ENCODE measurements around the gene UQCRQ.
"Not testable (repeated sequence)": the region's sequence is repeated elsewhere in the genome, so short reads cannot be mapped to it uniquely, and the experiment has no call there.

Gene UQCRQ

GRCh38 chr5:132854301-132854700 is 12.1 kb upstream of the UQCRQ start:
- Histone ChIP-seq H3K4me1 (ENCODE audit: insufficient read depth, low read length) (peaks cover 11% of the 10 kb centered on the region), H3K9ac (ENCODE audit: low read depth, low read length) (no peak overlapping the region), H3K27me3 (ENCODE audit: insufficient read depth, low read length) (no peaks in the 10 kb centered on the region), H3K4me3 (ENCODE audit: low read length) (no peak overlapping the region), H3K9me3 (ENCODE audit: insufficient read depth, low read depth, low read length) (no peaks in the 10 kb centered on the region), H3K27ac (ENCODE audit: low read depth, low read length) (no peak overlapping the region), H3K36me3 (ENCODE audit: insufficient read depth, low read length) (no peaks in the 10 kb centered on the region)
- 57% methylated on average over 3 of the region's 3 CpGs for WGBS

GRCh38 chr5:132854992-132855391 is 11.4 kb upstream of the UQCRQ start:
- H3K27me3 ChIP-seq (ENCODE audit: insufficient read depth, low read length); H3K9ac ChIP-seq (ENCODE audit: low read depth, low read length); H3K36me3 ChIP-seq (ENCODE audit: insufficient read depth, low read length); H3K27ac ChIP-seq (ENCODE audit: low read depth, low read length); H3K9me3 ChIP-seq (ENCODE audit: insufficient read depth, low read depth, low read length); H3K4me3 ChIP-seq (ENCODE audit: low read length): not testable (repeated sequence)
- peaks cover 11% of the 10 kb centered on the region for H3K4me1 ChIP-seq (ENCODE audit: insufficient read depth, low read length)
- WGBS = 91% methylated on average over 5 of the region's 5 CpGs

DNA sequence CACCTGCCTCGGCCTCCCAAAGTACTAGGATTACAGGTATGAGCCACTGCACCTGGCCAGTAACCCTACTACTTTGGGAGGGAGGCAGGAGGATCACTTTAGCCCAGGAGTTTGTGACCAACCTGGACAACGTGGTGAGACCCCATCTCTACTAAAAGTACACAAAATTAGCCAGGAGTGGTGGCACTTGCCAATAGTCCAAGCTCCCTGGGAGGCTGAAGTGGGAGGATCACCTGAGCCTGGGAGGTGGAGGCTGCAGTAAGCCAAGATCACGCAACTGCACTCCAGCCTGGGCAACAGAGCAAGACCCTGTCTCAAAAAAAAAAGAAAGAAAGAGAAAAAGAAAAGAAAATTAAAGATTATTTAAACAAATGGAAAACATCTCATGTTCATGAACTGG is 10.4 kb upstream of the UQCRQ start:
- Histone ChIP-seq H3K36me3 (ENCODE audit: insufficient read depth, low read length) (no peaks in the 10 kb centered on the region), H3K9me3 (ENCODE audit: insufficient read depth, low read depth, low read length) (no peaks in the 10 kb centered on the region), H3K27ac (ENCODE audit: low read depth, low read length) (no peak overlapping the region), H3K4me1 (ENCODE audit: insufficient read depth, low read length) (peaks cover 11% of the 10 kb centered on the region), H3K27me3 (ENCODE audit: insufficient read depth, low read length) (no peaks in the 10 kb centered on the region), H3K9ac (ENCODE audit: low read depth, low read length) (no peak overlapping the region), H3K4me3 (ENCODE audit: low read length) (no peak overlapping the region)
- 96% methylated on average over 3 of the region's 3 CpGs for WGBS

DNA sequence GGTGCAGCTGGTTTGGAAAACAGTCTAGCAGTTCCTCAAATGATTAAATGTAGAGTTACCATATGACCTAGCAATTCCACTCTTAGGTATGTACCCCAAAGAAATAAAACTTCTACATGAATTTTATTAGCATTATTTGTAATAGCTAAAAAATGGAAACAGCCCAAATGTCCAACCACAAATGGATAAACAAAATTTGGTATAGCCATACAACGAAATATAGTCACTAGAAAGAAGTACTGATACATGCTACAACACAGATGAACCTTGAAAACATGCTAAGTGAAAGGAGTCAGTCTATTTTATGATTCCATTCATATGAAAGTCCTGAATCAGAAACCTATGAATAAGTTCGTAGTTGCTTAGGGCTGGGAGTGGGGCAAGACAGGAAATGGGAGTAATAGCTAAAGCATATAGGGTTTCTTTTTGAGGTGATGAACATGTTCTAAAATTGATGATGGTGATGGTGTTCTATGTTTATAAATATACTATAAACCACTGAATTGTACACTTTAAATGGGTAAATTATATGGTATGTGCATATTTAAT is 6.5 kb upstream of the UQCRQ start:
- H3K4me1 ChIP-seq (ENCODE audit: insufficient read depth, low read length) = no peaks in the 10 kb centered on the region; the same call in 1 of the 2 replicates
- H3K27me3 ChIP-seq (ENCODE audit: insufficient read depth, low read length) = no peaks in the 10 kb centered on the region; the same call in 1 of the 2 replicates
- no peak overlapping the region for H3K27ac ChIP-seq (ENCODE audit: low read depth, low read length)
- H3K36me3 ChIP-seq (ENCODE audit: insufficient read depth, low read length) = no peaks in the 10 kb centered on the region
- H3K9me3 ChIP-seq (ENCODE audit: insufficient read depth, low read depth, low read length) = no peaks in the 10 kb centered on the region
- no peak overlapping the region for H3K4me3 ChIP-seq (ENCODE audit: low read length)
- no peak overlapping the region for H3K9ac ChIP-seq (ENCODE audit: low read depth, low read length)
- WGBS = 89% methylated on average over 2 of the region's 2 CpGs

DNA sequence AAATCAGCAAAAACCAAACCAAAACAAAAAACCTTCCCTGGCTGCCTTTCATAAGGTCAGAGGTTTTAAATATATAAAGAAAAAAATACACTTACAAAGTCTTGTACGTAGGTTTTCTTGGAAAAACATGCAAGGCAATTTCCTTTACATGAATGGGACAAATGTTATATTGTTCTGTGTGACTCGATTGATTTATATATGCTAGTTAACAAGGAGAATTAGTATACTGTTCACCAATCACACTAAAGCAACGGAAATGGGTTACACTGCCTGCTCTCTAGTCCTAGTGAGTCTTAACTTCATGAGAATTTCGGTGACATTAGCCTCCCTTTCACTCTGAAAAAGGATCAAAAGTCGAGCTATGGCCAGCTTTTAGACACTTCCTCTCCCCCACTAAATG is 5.7 kb upstream of the UQCRQ start:
- no peak overlapping the region for H3K4me3 ChIP-seq (ENCODE audit: low read length)

GRCh38 chr5:132865668-132866341 is 637 bp upstream of the UQCRQ start:
- WGBS = 47% methylated on average over 30 of the region's 30 CpGs
- Histone ChIP-seq H3K9ac (ENCODE audit: low read depth, low read length) (peak overlapping the region; percentile 64), H3K4me1 (ENCODE audit: insufficient read depth, low read length) (peaks cover 9% of the 10 kb centered on the region; the same call in 1 of the 2 replicates), H3K4me3 (ENCODE audit: low read length) (peak overlapping the region; percentile 90), H3K27ac (ENCODE audit: low read depth, low read length) (peak overlapping the region; percentile 87), H3K36me3 (ENCODE audit: insufficient read depth, low read length) (peaks cover 26% of the 10 kb centered on the region), H3K27me3 (ENCODE audit: insufficient read depth, low read length) (no peaks in the 10 kb centered on the region; the same call in 1 of the 2 replicates), H3K9me3 (ENCODE audit: insufficient read depth, low read depth, low read length) (no peaks in the 10 kb centered on the region)

More for the DNA sequence above, 5.7 kb upstream of the UQCRQ start:
- no peak overlapping the region for H3K27ac ChIP-seq (ENCODE audit: low read depth, low read length)
- no peaks in the 10 kb centered on the region for H3K36me3 ChIP-seq (ENCODE audit: insufficient read depth, low read length)
- peaks cover 4% of the 10 kb centered on the region; the same call in 1 of the 2 replicates for H3K4me1 ChIP-seq (ENCODE audit: insufficient read depth, low read length)
- no peaks in the 10 kb centered on the region; the same call in 1 of the 2 replicates for H3K27me3 ChIP-seq (ENCODE audit: insufficient read depth, low read length)
- WGBS = 80% methylated on average over 3 of the region's 5 CpGs
- no peaks in the 10 kb centered on the region for H3K9me3 ChIP-seq (ENCODE audit: insufficient read depth, low read depth, low read length)
- H3K9ac ChIP-seq (ENCODE audit: low read depth, low read length) = no peak overlapping the region

DNA sequence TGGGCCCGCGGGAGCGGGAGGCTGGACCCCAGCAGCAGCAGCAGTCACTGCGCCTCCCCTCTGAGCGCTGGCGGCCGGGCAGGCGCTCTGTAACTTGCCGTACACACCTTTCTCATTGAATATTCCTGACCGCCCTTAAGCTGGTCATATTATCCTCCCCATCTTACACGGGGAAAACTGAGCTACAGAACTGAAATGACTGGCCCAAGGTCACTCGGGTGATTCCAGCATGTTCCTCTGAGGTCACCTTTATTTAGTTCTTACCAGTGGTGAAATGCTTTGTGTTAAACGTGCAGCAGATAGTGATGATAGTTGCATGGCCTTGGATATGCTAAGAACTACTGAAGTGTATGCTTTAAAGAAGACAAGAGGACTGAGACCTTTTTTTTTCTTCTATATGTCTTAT is 607 bp downstream of the UQCRQ start:
- Histone ChIP-seq H3K9ac (ENCODE audit: low read depth, low read length) (peak overlapping the region; percentile 92), H3K27me3 (ENCODE audit: insufficient read depth, low read length) (no peaks in the 10 kb centered on the region; the same call in 1 of the 2 replicates), H3K4me1 (ENCODE audit: insufficient read depth, low read length) (peaks cover 9% of the 10 kb centered on the region; the same call in 1 of the 2 replicates), H3K9me3 (ENCODE audit: insufficient read depth, low read depth, low read length) (no peaks in the 10 kb centered on the region), H3K36me3 (ENCODE audit: insufficient read depth, low read length) (peaks cover 27% of the 10 kb centered on the region), H3K4me3 (ENCODE audit: low read length) (peak overlapping the region; percentile 90), H3K27ac (ENCODE audit: low read depth, low read length) (peak overlapping the region; percentile 82)
- WGBS = 2% methylated on average over 13 of the region's 13 CpGs

DNA sequence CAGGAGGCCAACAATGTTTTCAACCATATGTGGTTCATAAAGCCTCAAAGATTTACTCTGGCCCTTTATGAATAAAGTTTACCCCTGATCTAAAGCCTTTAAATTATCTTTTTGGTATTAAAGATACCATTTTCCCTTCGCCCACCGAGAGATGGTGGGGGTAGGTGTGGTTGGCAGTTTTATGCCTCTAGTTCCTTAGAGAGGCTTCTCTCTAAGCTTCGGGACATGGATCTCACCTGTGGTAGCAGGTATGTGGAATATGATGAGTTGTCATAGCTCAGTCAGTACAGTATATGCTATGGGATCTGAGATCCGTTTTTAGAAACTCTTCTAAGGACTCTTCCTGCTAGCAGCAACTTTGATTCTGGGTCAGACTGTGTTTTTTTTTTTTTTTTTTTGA is 2.3 kb downstream of the UQCRQ start:
- Histone ChIP-seq H3K4me3 (ENCODE audit: low read length) (no peak overlapping the region), H3K4me1 (ENCODE audit: insufficient read depth, low read length) (peaks cover 9% of the 10 kb centered on the region; the same call in 1 of the 2 replicates), H3K9me3 (ENCODE audit: insufficient read depth, low read depth, low read length) (no peaks in the 10 kb centered on the region), H3K9ac (ENCODE audit: low read depth, low read length) (no peak overlapping the region), H3K36me3 (ENCODE audit: insufficient read depth, low read length) (peaks cover 33% of the 10 kb centered on the region), H3K27ac (ENCODE audit: low read depth, low read length) (no peak overlapping the region), H3K27me3 (ENCODE audit: insufficient read depth, low read length) (no peaks in the 10 kb centered on the region; the same call in 1 of the 2 replicates)
- 94% methylated on average over 4 of the region's 4 CpGs for WGBS

GRCh38 chr5:132870801-132871200 is 4.4 kb downstream of the UQCRQ start:
- H3K27ac ChIP-seq (ENCODE audit: low read depth, low read length) = no peak overlapping the region
- no peak overlapping the region for H3K9ac ChIP-seq (ENCODE audit: low read depth, low read length)
- peaks cover 5% of the 10 kb centered on the region; the same call in 1 of the 2 replicates for H3K4me1 ChIP-seq (ENCODE audit: insufficient read depth, low read length)
- H3K9me3 ChIP-seq (ENCODE audit: insufficient read depth, low read depth, low read length) = no peaks in the 10 kb centered on the region
- peaks cover 39% of the 10 kb centered on the region for H3K36me3 ChIP-seq (ENCODE audit: insufficient read depth, low read length)
- H3K4me3 ChIP-seq (ENCODE audit: low read length) = no peak overlapping the region
- no peaks in the 10 kb centered on the region for H3K27me3 ChIP-seq (ENCODE audit: insufficient read depth, low read length)
- WGBS = 82% methylated on average over 2 of the region's 2 CpGs

DNA sequence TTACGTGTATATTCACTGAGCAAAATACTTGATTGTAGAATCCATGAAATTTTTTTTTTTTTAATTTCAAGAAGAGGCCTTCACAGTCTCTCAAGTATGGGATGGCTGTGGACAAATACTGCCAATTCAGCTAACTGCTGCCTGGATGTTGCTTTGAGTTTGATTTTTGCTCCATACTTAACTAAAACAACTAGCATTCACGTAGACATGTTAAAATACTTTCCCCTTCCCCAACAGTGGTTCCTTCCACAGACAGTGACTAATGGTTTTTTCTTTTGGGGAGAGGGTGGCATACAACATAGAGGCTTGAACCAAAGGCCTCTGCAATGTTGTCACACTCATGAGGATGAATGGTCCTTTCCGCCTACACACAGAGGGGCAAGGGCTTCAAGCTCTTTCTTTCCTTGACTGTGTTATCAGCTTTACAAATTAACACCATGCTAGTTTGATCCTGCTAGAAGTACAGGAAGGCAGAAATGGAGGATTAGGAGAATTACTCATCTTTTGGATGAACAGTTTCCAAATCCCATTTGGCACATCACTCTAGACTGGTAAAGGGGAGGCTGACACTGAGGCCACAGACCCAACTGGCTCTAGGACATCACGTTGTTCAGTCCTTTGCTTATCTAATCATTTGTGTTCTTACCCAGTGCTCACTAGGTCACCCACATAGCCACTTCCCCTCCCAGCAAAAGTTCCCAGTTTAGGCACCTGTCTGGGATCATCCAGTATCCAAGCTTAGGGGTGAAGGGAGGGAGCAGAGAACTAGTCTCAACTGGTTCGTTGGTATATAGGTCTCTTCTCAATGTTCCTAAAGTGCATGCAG is 5.2 kb downstream of the UQCRQ start:
- H3K4me3 ChIP-seq (ENCODE audit: low read length) = no peak overlapping the region
- no peaks in the 10 kb centered on the region for H3K27me3 ChIP-seq (ENCODE audit: insufficient read depth, low read length)
- 97% methylated on average over 5 of the region's 5 CpGs for WGBS
- H3K4me1 ChIP-seq (ENCODE audit: insufficient read depth, low read length) = peaks cover 4% of the 10 kb centered on the region; the same call in 1 of the 2 replicates
- H3K36me3 ChIP-seq (ENCODE audit: insufficient read depth, low read length) = peaks cover 46% of the 10 kb centered on the region
- H3K9ac ChIP-seq (ENCODE audit: low read depth, low read length) = no peak overlapping the region
- H3K27ac ChIP-seq (ENCODE audit: low read depth, low read length) = no peak overlapping the region
- no peaks in the 10 kb centered on the region for H3K9me3 ChIP-seq (ENCODE audit: insufficient read depth, low read depth, low read length)

GRCh38 chr5:132872788-132873118 is 6.3 kb downstream of the UQCRQ start:
- WGBS = 94% methylated on average over 1 of the region's 1 CpG
- Histone ChIP-seq H3K4me3 (ENCODE audit: low read length) (no peak overlapping the region), H3K36me3 (ENCODE audit: insufficient read depth, low read length) (peaks cover 52% of the 10 kb centered on the region), H3K9ac (ENCODE audit: low read depth, low read length) (no peak overlapping the region), H3K4me1 (ENCODE audit: insufficient read depth, low read length) (no peaks in the 10 kb centered on the region), H3K9me3 (ENCODE audit: insufficient read depth, low read depth, low read length) (no peaks in the 10 kb centered on the region), H3K27me3 (ENCODE audit: insufficient read depth, low read length) (no peaks in the 10 kb centered on the region), H3K27ac (ENCODE audit: low read depth, low read length) (no peak overlapping the region)

Data from HUES64 (cell line).